PC-9 (cell line): Measurements from ENCODE around the gene C1orf226. TPM values are rescaled to one million over a fixed set of nuclear protein-coding genes. Genes with fewer than 3 reads are reported as not detected.

ENCODE experiments used
- BruUV-seq: library from RNA; stranded (reverse); fragments of 400-500 nt; replicated peaks from 2 replicates; lab custom pipeline; 2021; lab: Mats Ljungman, UMichigan
- CTCF ChIA-PET: fragments of 300-600 bp; sonication (Branson Sonifier 250); formaldehyde crosslinking; loops from one replicate; lab custom pipeline; 2022; ENCODE audit warnings: antibody characterized with exemption; lab: Charles Lee
- POLR2A ChIA-PET: fragments of 300-600 bp; sonication (Branson Sonifier 250); formaldehyde crosslinking; loops from one replicate; lab custom pipeline; 2022; ENCODE audit warnings: antibody characterized with exemption; ENCODE audit not compliant: unreplicated experiment; lab: Charles Lee
- DNase-seq, 2 experiments: peaks; one replicate each; pipeline versions ENCODE4 v3.0.0 to v3.0.0-alpha.2; 2015 to 2022; ENCODE audit warnings: mixed read lengths in 1 of 2
- H2AFZ ChIP-seq: fragments of 200-600 bp; sonication (generic); 2 replicates; pipeline ENCODE4 v1.8.1; 2017; ENCODE audit warnings: antibody characterized with exemption
- H3F3A ChIP-seq: fragments of 200-600 bp; sonication (generic); 2 replicates; pipeline ENCODE4 v1.8.1; 2017; ENCODE audit warnings: antibody characterized with exemption, mild to moderate bottlenecking, low read depth; ENCODE audit not compliant: insufficient read depth
- H3K27ac ChIP-seq: fragments of 200-600 bp; sonication (generic); 2 replicates; pipeline ENCODE4 v1.6.1; 2016; ENCODE audit warnings: mixed run types
- H3K27me3 ChIP-seq: fragments of 200-600 bp; sonication (generic); 2 replicates; pipeline ENCODE4 v1.6.1; 2016; ENCODE audit warnings: low read depth, mixed run types; ENCODE audit not compliant: insufficient read depth
- H3K36me3 ChIP-seq: fragments of 200-600 bp; sonication (generic); 2 replicates; pipeline ENCODE4 v1.6.1; 2016; ENCODE audit warnings: low read depth, mixed run types
- H3K4me1 ChIP-seq: fragments of 200-600 bp; sonication (generic); replicated peaks from 2 replicates; pipeline ENCODE4 v1.6.1; 2016; ENCODE audit warnings: mixed run types; ENCODE audit not compliant: insufficient read depth
- H3K4me2 ChIP-seq: fragments of 200-600 bp; sonication (generic); 2 replicates; pipeline ENCODE4 v1.6.1; 2017; ENCODE audit warnings: mixed run types
- H3K4me3 ChIP-seq: fragments of 200-600 bp; sonication (generic); 2 replicates; pipeline ENCODE4 v1.6.1; 2016; ENCODE audit warnings: mixed run types
- H3K79me2 ChIP-seq: fragments of 200-600 bp; sonication (generic); 2 replicates; pipeline ENCODE4 v1.6.1; 2017; ENCODE audit warnings: low read depth, mixed run types
- H3K9me2 ChIP-seq: fragments of 200-600 bp; sonication (generic); 2 replicates; pipeline ENCODE4 v1.8.1; 2017; ENCODE audit warnings: mild to moderate bottlenecking; ENCODE audit not compliant: insufficient read depth
- H3K9me3 ChIP-seq: fragments of 200-600 bp; sonication (generic); 2 replicates; pipeline ENCODE4 v1.8.1; 2016; ENCODE audit warnings: low read depth; ENCODE audit not compliant: insufficient read depth
- H4K20me1 ChIP-seq: fragments of 200-600 bp; sonication (generic); 2 replicates; pipeline ENCODE4 v1.8.1; 2017; ENCODE audit not compliant: insufficient read depth
- CTCF ChIP-seq: fragments of 200-600 bp; sonication (generic); conservative IDR thresholded peaks from 2 replicates; pipeline ENCODE4 v1.6.1; 2017; ENCODE audit warnings: mixed run types, antibody characterized with exemption, mild to moderate bottlenecking, moderate library complexity
- EZH2 ChIP-seq: fragments of 200-600 bp; sonication (generic); IDR thresholded peaks from 2 replicates; pipeline ENCODE4 v1.8.0; 2017; ENCODE audit warnings: antibody characterized with exemption, low read depth
- intact Hi-C: fragments of 100-400 bp; cut with micrococcal nuclease; formaldehyde crosslinking; loops from one replicate; pipeline ENCODE4 v1.10.0; 2022; ENCODE audit not compliant: unreplicated experiment
- total RNA-seq: library from RNA; stranded (reverse); gene quantifications from 2 replicates; pipeline ENCODE4 v1.2.3, GENCODE V29; 2021

C1orf226 gene
- total RNA-seq, 1 experiment from 2014 or later = 10.5 TPM

- H3K9me2 ChIP-seq = no peaks in the 10 kb centered on the region
- peaks cover 4% of the 10 kb centered on the region; the same call in 1 of the 2 replicates for H3F3A ChIP-seq
- H3K79me2 ChIP-seq = no peaks in the 10 kb centered on the region
- no peaks in the 10 kb centered on the region for H3K9me3 ChIP-seq
- ChIA-PET POLR2A (no interaction called here), CTCF (no interaction called here)
- H3K27ac ChIP-seq = no peak overlapping the region
- no TSS peak for BruUV-seq
- intact Hi-C loops = no loop called here
- H3K4me2 ChIP-seq = no peak overlapping the region
- TF ChIP-seq CTCF (no peak), EZH2 (no peak)
- H4K20me1 ChIP-seq = no peaks in the 10 kb centered on the region
- no peaks in the 10 kb centered on the region for H3K4me1 ChIP-seq
- H3K36me3 ChIP-seq = no peaks in the 10 kb centered on the region
- no peak overlapping the region for H2AFZ ChIP-seq
- no peak overlapping the region for H3K4me3 ChIP-seq
- no peaks in the 10 kb centered on the region for H3K27me3 ChIP-seq
- no peak for DNase-seq
Measured at GRCh38 chr1:162396201-162396906, 14.8 kb downstream of the C1orf226 start.

GRCh38 chr1:162397039-162397448 is 15.5 kb downstream of the C1orf226 start:
- Histone ChIP-seq H3K27ac (no peak overlapping the region), H3K9me2 (no peaks in the 10 kb centered on the region), H3K79me2 (no peaks in the 10 kb centered on the region), H3K4me1 (no peaks in the 10 kb centered on the region), H4K20me1 (no peaks in the 10 kb centered on the region), H3F3A (no peaks in the 10 kb centered on the region), H3K36me3 (no peaks in the 10 kb centered on the region), H2AFZ (no peak overlapping the region), H3K4me2 (no peak overlapping the region), H3K9me3 (no peaks in the 10 kb centered on the region), H3K4me3 (no peak overlapping the region), H3K27me3 (no peaks in the 10 kb centered on the region)
- CTCF ChIA-PET = no interaction called here
- no TSS peak for BruUV-seq
- intact Hi-C loops = no loop called here
- DNase-seq = no peak
- POLR2A ChIA-PET = no interaction called here
- TF ChIP-seq EZH2 = no peak
- TF ChIP-seq CTCF = no peak

- POLR2A ChIA-PET = no interaction called here
- TF ChIP-seq EZH2 (no peak), CTCF (no peak)
Measured at GRCh38 chr1:162397943-162398560, 16.5 kb downstream of the C1orf226 start.

More at GRCh38 chr1:162397943-162398560, 16.5 kb downstream of the C1orf226 start:
- no peak overlapping the region for H3K27ac ChIP-seq
- no TSS peak for BruUV-seq
- CTCF ChIA-PET = no interaction called here
- H3K4me3 ChIP-seq = no peak overlapping the region
- DNase-seq = no peak
- H3K9me2 ChIP-seq = no peaks in the 10 kb centered on the region
- H3K27me3 ChIP-seq = no peaks in the 10 kb centered on the region
- H3K36me3 ChIP-seq = no peaks in the 10 kb centered on the region
- H3K9me3 ChIP-seq = no peaks in the 10 kb centered on the region
- no peaks in the 10 kb centered on the region for H4K20me1 ChIP-seq
- no peak overlapping the region for H2AFZ ChIP-seq
- intact Hi-C loops = no loop called here
- H3K79me2 ChIP-seq = no peaks in the 10 kb centered on the region
- H3K4me1 ChIP-seq = no peaks in the 10 kb centered on the region
- no peaks in the 10 kb centered on the region for H3F3A ChIP-seq
- H3K4me2 ChIP-seq = no peak overlapping the region
